ENCODE results near the gene OR56B4. TPM values are rescaled to one million over a fixed set of nuclear protein-coding genes. Genes with fewer than 3 reads are reported as not detected.
"Not testable (repeated sequence)": the region's sequence is repeated elsewhere in the genome, so short reads cannot be mapped to it uniquely, and the experiment has no call there.

The OR56B4 gene
- total RNA-seq, 5 donors from 2014 or later (not counting 1 experiment from before 2014, with no cell fraction given), result not detected

DNA sequence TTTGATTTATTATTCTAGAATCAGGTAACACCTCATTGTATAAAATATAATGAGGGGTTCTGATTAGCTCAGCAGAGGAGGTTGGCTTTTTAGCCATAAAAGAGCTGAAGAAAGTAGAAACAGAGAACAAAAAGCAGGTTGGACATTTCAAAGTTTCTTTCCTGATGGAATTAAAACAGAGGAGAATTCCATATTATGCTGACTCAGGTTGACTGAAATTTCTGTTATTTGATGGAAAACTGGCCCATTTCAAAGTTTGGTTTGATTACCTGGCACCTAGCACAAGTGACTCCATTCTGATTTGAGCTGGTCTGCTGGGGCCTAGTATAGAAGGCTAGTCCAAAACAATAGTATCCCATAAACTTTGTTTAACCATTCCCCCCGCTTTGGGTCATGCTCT is 24.9 kb downstream of the OR56B4 start:
- DNase-seq, result no peak
- H3K36me3 ChIP-seq (ENCODE audit: control insufficient read depth in 2 of 2, extremely low read depth in 1 of 2, insufficient read depth in 1 of 2, low read length in 1 of 2), result no peaks in the 10 kb centered on the region
- ChIA-PET CTCF (no interaction called here), POLR2A (no interaction called here)
- H3K4me1 ChIP-seq (ENCODE audit: control insufficient read depth in 1 of 2, extremely low read depth in 1 of 2, insufficient read depth in 2 of 2, low read length in 2 of 2), result no peaks in the 10 kb centered on the region
- no peak overlapping the region for H3K4me3 ChIP-seq (ENCODE audit: control insufficient read depth in 1 of 2, extremely low read depth in 1 of 2, low read length in 1 of 2)
- Mint-ChIP-seq H3K36me3 (no peaks in the 10 kb centered on the region), H3K4me1 (no peaks in the 10 kb centered on the region), H3K4me3 (no peak overlapping the region), H3K27me3 (peaks cover 10 to 16% of the 10 kb centered on the region in 2 donors), H3K9me3 (no peaks in the 10 kb centered on the region), H3K27ac (no peak overlapping the region)
- no peak overlapping the region for H3K27ac ChIP-seq (ENCODE audit: low read length)
- WGBS (ENCODE audit: insufficient coverage), result no CpG with 5 or more reads among the region's 1 CpG
- H3K27me3 ChIP-seq (replicated peaks in 1 of 2; ENCODE audit: control insufficient read depth in 2 of 2, extremely low read depth in 1 of 2, insufficient read depth in 2 of 2, low read length in 1 of 2), result peaks cover 0 to 6% of the 10 kb centered on the region in 2 experiments
- H3K9me3 ChIP-seq, result no peaks in the 10 kb centered on the region
- ATAC-seq (replicated peaks in 1 of 4), result no peak

DNA sequence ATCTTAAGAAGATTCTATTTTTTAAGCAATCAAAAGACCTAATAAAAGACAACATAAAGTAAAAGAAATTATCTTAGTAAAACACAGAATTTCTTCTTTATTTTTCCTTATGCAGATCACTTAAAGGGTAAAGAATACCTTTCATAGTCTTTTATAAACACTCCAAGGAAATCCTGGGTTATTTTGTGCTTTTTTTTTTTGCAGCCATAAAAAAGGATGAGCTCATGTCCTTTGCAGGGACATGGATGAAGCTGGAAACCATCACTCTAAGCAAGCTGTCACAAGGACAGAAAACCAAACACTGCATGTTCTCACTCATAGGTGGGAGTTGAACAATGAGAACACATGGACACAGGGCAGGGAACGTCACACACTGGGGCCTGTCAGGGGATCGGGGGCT is 28.5 kb downstream of the OR56B4 start:
- 100% methylated on average over 1 of the region's 2 CpGs for WGBS (ENCODE audit: insufficient coverage)
- H3K27ac ChIP-seq (ENCODE audit: low read length); H3K4me3 ChIP-seq (ENCODE audit: control insufficient read depth in 1 of 2, extremely low read depth in 1 of 2, low read length in 1 of 2); H3K9me3 ChIP-seq; H3K27ac Mint-ChIP-seq; H3K4me1 Mint-ChIP-seq; ATAC-seq (replicated peaks in 1 of 4); DNase-seq; H3K27me3 ChIP-seq (replicated peaks in 1 of 2; ENCODE audit: control insufficient read depth in 2 of 2, extremely low read depth in 1 of 2, insufficient read depth in 2 of 2, low read length in 1 of 2); H3K4me1 ChIP-seq (ENCODE audit: control insufficient read depth in 1 of 2, extremely low read depth in 1 of 2, insufficient read depth in 2 of 2, low read length in 2 of 2); H3K36me3 ChIP-seq (ENCODE audit: control insufficient read depth in 2 of 2, extremely low read depth in 1 of 2, insufficient read depth in 1 of 2, low read length in 1 of 2); CTCF ChIA-PET; H3K4me3 Mint-ChIP-seq; H3K27me3 Mint-ChIP-seq; H3K36me3 Mint-ChIP-seq; H3K9me3 Mint-ChIP-seq: not testable (repeated sequence)
- POLR2A ChIA-PET, result interaction anchor here in 1 of 2 donors (0.6 kb wide), 1 partner anchor 11 kb away, joined by 3 read pairs; no protein-coding TSS in a partner anchor

DNA sequence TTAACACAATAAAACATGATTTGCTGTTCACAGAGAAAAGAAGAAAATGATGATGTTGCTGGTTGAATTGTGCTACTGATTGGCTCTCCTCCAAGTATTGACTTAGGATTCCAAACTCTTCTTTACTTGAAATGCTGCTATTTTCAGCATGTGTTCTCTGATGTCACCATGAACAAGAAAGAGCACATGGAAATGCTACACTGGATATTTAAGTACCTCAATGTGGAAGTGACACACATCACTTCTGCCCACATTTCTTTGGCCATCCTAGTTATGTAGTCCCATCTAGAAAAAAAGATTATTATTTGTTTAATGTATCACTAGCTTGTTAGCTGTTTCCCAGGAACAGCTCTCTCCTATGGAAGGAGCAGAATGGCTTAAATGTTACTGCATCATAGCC is 35.5 kb downstream of the OR56B4 start:
- H3K36me3 Mint-ChIP-seq, result no peaks in the 10 kb centered on the region

DNA sequence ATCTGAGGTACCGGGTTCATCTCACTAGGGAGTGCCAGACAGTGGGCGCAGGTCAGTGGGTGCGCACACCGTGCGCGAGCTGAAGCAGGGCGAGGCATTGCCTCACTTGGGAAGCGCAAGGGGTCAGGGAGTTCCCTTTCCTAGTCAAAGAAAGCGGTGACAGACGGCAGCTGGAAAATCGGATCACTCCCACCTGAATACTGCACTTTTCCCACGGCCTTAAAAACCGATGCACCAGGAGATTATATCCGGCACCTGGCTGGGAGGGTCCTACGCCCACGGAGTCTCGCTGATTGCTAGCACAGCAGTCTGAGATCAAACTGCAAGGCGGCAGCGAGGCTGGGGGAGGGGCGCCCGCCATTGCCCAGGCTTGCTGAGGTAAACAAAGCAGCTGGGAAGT is 36.3 kb downstream of the OR56B4 start:
- H3K27ac Mint-ChIP-seq; H3K4me1 Mint-ChIP-seq; H3K36me3 ChIP-seq (ENCODE audit: control insufficient read depth in 2 of 2, extremely low read depth in 1 of 2, insufficient read depth in 1 of 2, low read length in 1 of 2); H3K27ac ChIP-seq (ENCODE audit: low read length); DNase-seq; CTCF ChIA-PET; POLR2A ChIA-PET; H3K4me3 ChIP-seq (ENCODE audit: control insufficient read depth in 1 of 2, extremely low read depth in 1 of 2, low read length in 1 of 2); H3K4me1 ChIP-seq (ENCODE audit: control insufficient read depth in 1 of 2, extremely low read depth in 1 of 2, insufficient read depth in 2 of 2, low read length in 2 of 2); H3K4me3 Mint-ChIP-seq; H3K27me3 ChIP-seq (replicated peaks in 1 of 2; ENCODE audit: control insufficient read depth in 2 of 2, extremely low read depth in 1 of 2, insufficient read depth in 2 of 2, low read length in 1 of 2); H3K36me3 Mint-ChIP-seq; H3K9me3 ChIP-seq; H3K9me3 Mint-ChIP-seq; ATAC-seq (replicated peaks in 1 of 4): not testable (repeated sequence)
- H3K27me3 Mint-ChIP-seq, result peaks cover 8 to 14% of the 10 kb centered on the region in 2 donors
- WGBS (ENCODE audit: insufficient coverage), result 96% methylated on average over 4 of the region's 21 CpGs

More for the DNA sequence above, 35.5 kb downstream of the OR56B4 start:
- ChIA-PET POLR2A (no interaction called here), CTCF (no interaction called here)
- Histone ChIP-seq H3K4me1 (ENCODE audit: control insufficient read depth in 1 of 2, extremely low read depth in 1 of 2, insufficient read depth in 2 of 2, low read length in 2 of 2) (no peaks in the 10 kb centered on the region), H3K27ac (ENCODE audit: low read length) (no peak overlapping the region), H3K27me3 (replicated peaks in 1 of 2; ENCODE audit: control insufficient read depth in 2 of 2, extremely low read depth in 1 of 2, insufficient read depth in 2 of 2, low read length in 1 of 2) (peaks cover 0 to 4% of the 10 kb centered on the region in 2 experiments), H3K4me3 (ENCODE audit: control insufficient read depth in 1 of 2, extremely low read depth in 1 of 2, low read length in 1 of 2) (no peak overlapping the region), H3K36me3 (ENCODE audit: control insufficient read depth in 2 of 2, extremely low read depth in 1 of 2, insufficient read depth in 1 of 2, low read length in 1 of 2) (no peaks in the 10 kb centered on the region), H3K9me3 (no peaks in the 10 kb centered on the region)
- Mint-ChIP-seq H3K4me1 (no peaks in the 10 kb centered on the region), H3K27ac (no peak overlapping the region), H3K27me3 (peaks cover 11 to 14% of the 10 kb centered on the region in 2 donors), H3K9me3 (peaks cover 0 to 2% (median 0%) of the 10 kb centered on the region in 3 donors), H3K4me3 (no peak overlapping the region)
- DNase-seq (no peak), ATAC-seq (replicated peaks in 1 of 4) (no peak)

DNA sequence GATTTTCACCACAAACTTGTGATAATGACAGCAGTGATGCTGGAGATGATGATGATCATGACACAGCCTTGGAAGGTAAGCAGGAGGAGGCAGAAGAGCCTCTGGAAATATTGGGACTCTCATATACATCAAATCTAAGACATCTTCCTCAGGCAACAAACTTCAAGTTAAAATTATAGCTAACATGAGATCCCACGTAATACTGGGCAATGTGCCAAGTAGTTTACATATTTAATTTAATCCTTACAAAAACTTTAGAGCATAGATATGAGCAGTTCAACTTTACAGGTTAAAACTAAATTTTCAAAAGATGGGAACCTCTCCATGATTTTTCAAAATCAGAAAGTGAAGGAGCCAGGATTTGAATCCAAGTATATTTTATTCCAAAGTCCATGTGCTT is 43.6 kb downstream of the OR56B4 start:
- DNase-seq (no peak), ATAC-seq (replicated peaks in 1 of 4) (no peak)
- Mint-ChIP-seq H3K4me1 (no peaks in the 10 kb centered on the region), H3K9me3 (peaks cover 0 to 3% (median 0%) of the 10 kb centered on the region in 3 donors), H3K27me3 (peaks cover 2 to 13% of the 10 kb centered on the region in 2 donors), H3K27ac (no peak overlapping the region), H3K4me3 (no peak overlapping the region), H3K36me3 (no peaks in the 10 kb centered on the region)
- no peaks in the 10 kb centered on the region for H3K36me3 ChIP-seq (ENCODE audit: control insufficient read depth in 2 of 2, extremely low read depth in 1 of 2, insufficient read depth in 1 of 2, low read length in 1 of 2)
- H3K4me3 ChIP-seq (ENCODE audit: control insufficient read depth in 1 of 2, extremely low read depth in 1 of 2, low read length in 1 of 2), result no peak overlapping the region
- WGBS (ENCODE audit: insufficient coverage), result no CpG with 5 or more reads among the region's 1 CpG
- H3K27me3 ChIP-seq (replicated peaks in 1 of 2; ENCODE audit: control insufficient read depth in 2 of 2, extremely low read depth in 1 of 2, insufficient read depth in 2 of 2, low read length in 1 of 2), result no peaks in the 10 kb centered on the region
- ChIA-PET CTCF (interaction anchor here in 1 of 2 donors (0.6 kb wide), 1 partner anchor 227 kb away, joined by 4 read pairs; no protein-coding TSS in a partner anchor), POLR2A (no interaction called here)
- no peak overlapping the region for H3K27ac ChIP-seq (ENCODE audit: low read length)
- H3K9me3 ChIP-seq, result no peaks in the 10 kb centered on the region
- H3K4me1 ChIP-seq (ENCODE audit: control insufficient read depth in 1 of 2, extremely low read depth in 1 of 2, insufficient read depth in 2 of 2, low read length in 2 of 2), result no peaks in the 10 kb centered on the region

DNA sequence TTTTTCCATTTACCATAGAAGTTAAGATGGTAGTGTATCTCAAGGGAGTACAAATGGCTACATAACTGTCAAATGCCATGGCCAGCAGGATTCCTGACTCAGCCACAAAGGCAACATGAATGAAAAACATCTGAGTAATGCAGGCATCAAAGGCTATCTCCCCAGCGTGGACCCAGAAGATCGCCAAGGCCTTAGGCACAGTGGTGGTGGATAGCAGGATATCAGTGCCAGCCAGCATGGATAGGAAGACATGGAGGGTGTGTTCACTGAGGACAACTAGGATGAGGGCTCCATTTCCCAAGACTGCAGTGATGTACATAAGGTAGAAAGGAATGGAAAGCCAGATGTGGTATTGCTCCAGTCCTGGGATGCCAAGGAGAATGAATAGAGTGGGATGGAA is 44.6 kb downstream of the OR56B4 start:
- no peak overlapping the region for H3K27ac Mint-ChIP-seq
- ATAC-seq (replicated peaks in 1 of 4) (no peak), DNase-seq (no peak)
- Histone ChIP-seq H3K27ac (ENCODE audit: low read length) (no peak overlapping the region), H3K4me3 (ENCODE audit: control insufficient read depth in 1 of 2, extremely low read depth in 1 of 2, low read length in 1 of 2) (no peak overlapping the region), H3K36me3 (ENCODE audit: control insufficient read depth in 2 of 2, extremely low read depth in 1 of 2, insufficient read depth in 1 of 2, low read length in 1 of 2) (no peaks in the 10 kb centered on the region), H3K4me1 (ENCODE audit: control insufficient read depth in 1 of 2, extremely low read depth in 1 of 2, insufficient read depth in 2 of 2, low read length in 2 of 2) (no peaks in the 10 kb centered on the region), H3K9me3 (no peaks in the 10 kb centered on the region), H3K27me3 (replicated peaks in 1 of 2; ENCODE audit: control insufficient read depth in 2 of 2, extremely low read depth in 1 of 2, insufficient read depth in 2 of 2, low read length in 1 of 2) (no peaks in the 10 kb centered on the region)
- CTCF ChIA-PET, result no interaction called here
- no peaks in the 10 kb centered on the region for H3K36me3 Mint-ChIP-seq
- H3K4me1 Mint-ChIP-seq, result no peaks in the 10 kb centered on the region
- H3K9me3 Mint-ChIP-seq, result peaks cover 0 to 3% (median 0%) of the 10 kb centered on the region in 3 donors
- WGBS (ENCODE audit: insufficient coverage), result 85% methylated on average over 2 of the region's 2 CpGs
- H3K27me3 Mint-ChIP-seq, result peaks cover 4 to 13% of the 10 kb centered on the region in 2 donors
- no peak overlapping the region for H3K4me3 Mint-ChIP-seq
- POLR2A ChIA-PET, result no interaction called here

All from T-cell (primary cell).